Right lobe of liver (tissue), 4 donors: ENCODE data around the gene CSF3R.

Experiments
- POLR2A ChIP-seq: fragments of 450-650 bp; IDR thresholded peaks from one replicate; pipeline ENCODE4 v1.6.1; 2017; ENCODE audit warnings: antibody characterized with exemption, mild to moderate bottlenecking
- TF ChIP-seq, protein P1 (sequence below), 4 donors: fragments of 200-600 bp in 3 of 4; fragments of 450-650 bp in 1 of 4; IDR thresholded peaks; one replicate each; pipeline versions ENCODE4 v1.5.1 to v1.8.0; 2016 to 2022; ENCODE audit warnings: antibody characterized with exemption in 4 of 4, mild to moderate bottlenecking in 2 of 4
- donor health status: DM: no; HTN: no; CAD: no.
- donor health status: DM: no; HTN: no; CAD: no.
- donor health status: DM: no; HTN: yes; CAD: no.

DNA sequence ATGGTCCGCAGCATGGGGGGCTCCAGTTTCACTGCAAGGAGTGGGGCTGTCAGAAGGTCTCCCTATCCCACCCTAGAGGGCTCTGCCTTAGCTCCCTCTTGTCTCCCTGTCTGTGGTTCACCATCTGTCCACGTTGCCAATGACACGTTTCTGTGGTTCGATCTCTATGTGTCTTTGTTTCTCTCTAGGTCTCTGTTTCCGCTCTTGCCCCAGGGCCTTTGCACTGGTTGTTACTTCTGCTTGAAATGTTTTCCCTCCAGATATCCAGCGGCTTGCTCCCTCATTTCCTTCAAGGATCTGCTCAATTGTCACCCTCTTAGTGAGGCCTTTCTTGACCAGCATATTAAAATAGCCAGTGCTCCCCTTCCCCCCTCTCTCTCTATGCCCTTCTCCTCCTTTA is 10.1 kb downstream of the CSF3R start:
- TF ChIP-seq, protein P1, sequence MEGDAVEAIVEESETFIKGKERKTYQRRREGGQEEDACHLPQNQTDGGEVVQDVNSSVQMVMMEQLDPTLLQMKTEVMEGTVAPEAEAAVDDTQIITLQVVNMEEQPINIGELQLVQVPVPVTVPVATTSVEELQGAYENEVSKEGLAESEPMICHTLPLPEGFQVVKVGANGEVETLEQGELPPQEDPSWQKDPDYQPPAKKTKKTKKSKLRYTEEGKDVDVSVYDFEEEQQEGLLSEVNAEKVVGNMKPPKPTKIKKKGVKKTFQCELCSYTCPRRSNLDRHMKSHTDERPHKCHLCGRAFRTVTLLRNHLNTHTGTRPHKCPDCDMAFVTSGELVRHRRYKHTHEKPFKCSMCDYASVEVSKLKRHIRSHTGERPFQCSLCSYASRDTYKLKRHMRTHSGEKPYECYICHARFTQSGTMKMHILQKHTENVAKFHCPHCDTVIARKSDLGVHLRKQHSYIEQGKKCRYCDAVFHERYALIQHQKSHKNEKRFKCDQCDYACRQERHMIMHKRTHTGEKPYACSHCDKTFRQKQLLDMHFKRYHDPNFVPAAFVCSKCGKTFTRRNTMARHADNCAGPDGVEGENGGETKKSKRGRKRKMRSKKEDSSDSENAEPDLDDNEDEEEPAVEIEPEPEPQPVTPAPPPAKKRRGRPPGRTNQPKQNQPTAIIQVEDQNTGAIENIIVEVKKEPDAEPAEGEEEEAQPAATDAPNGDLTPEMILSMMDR (IDR thresholded peaks at IDR 0.05): no peak
- TF ChIP-seq POLR2A: no peak
